ENCODE results near the gene RESP18.
A peak's percentile ranks its signal among the peaks of the same experiment; 100 is the strongest.
"Not testable (repeated sequence)": the region's sequence is repeated elsewhere in the genome, so short reads cannot be mapped to it uniquely, and the experiment has no call there.

The RESP18 gene

GRCh38 chr2:219290381-219291171 is 42.0 kb downstream of the RESP18 start:
- in situ Hi-C loops (cut with MboI; ENCODE audit: low pct_unique_long_range_greater_than_20kb, low sequenced_read_pairs, unreplicated experiment): loop anchor here (10.0 kb wide), 1 partner anchor 116 kb away; the partner anchor contains the start of genes CNPPD1, RETREG2 and SLC23A3
- no peak for DNase-seq (ENCODE audit: low spot score)
- no peak for TF ChIP-seq CTCF (IDR thresholded peaks at IDR 0.05; ENCODE audit: extremely low read depth, insufficient read depth, missing control alignments)

- in situ Hi-C loops (cut with MboI; ENCODE audit: low pct_unique_long_range_greater_than_20kb, low sequenced_read_pairs, unreplicated experiment): loop anchor here (10.0 kb wide), 1 partner anchor 115 kb away; the partner anchor contains the start of genes CNPPD1, RETREG2 and SLC23A3
- no peak for TF ChIP-seq CTCF (IDR thresholded peaks at IDR 0.05; ENCODE audit: extremely low read depth, insufficient read depth, missing control alignments)
- DNase-seq (ENCODE audit: low spot score): peak; percentile 15
Measured at GRCh38 chr2:219289537-219290361, 42.8 kb downstream of the RESP18 start.

- in situ Hi-C loops (cut with MboI; ENCODE audit: low pct_unique_long_range_greater_than_20kb, low sequenced_read_pairs, unreplicated experiment): no loop called here
- no peak for TF ChIP-seq CTCF (IDR thresholded peaks at IDR 0.05; ENCODE audit: extremely low read depth, insufficient read depth, missing control alignments)
- no peak for DNase-seq (ENCODE audit: low spot score)
Measured at GRCh38 chr2:219289195-219289536, 43.4 kb downstream of the RESP18 start.

- no peak for TF ChIP-seq CTCF (IDR thresholded peaks at IDR 0.05; ENCODE audit: extremely low read depth, insufficient read depth, missing control alignments)
- peak; percentile 12 for DNase-seq (ENCODE audit: low spot score)
- in situ Hi-C loops (cut with MboI; ENCODE audit: low pct_unique_long_range_greater_than_20kb, low sequenced_read_pairs, unreplicated experiment): no loop called here
Measured at GRCh38 chr2:219287580-219288265, 44.8 kb downstream of the RESP18 start.

GRCh38 chr2:219287116-219287440 is 45.5 kb downstream of the RESP18 start:
- DNase-seq (ENCODE audit: low spot score); in situ Hi-C loops (cut with MboI; ENCODE audit: low pct_unique_long_range_greater_than_20kb, low sequenced_read_pairs, unreplicated experiment): not testable (repeated sequence)

GRCh38 chr2:219286436-219287115 is 46.0 kb downstream of the RESP18 start:
- in situ Hi-C loops (cut with MboI; ENCODE audit: low pct_unique_long_range_greater_than_20kb, low sequenced_read_pairs, unreplicated experiment): no loop called here
- DNase-seq (ENCODE audit: low spot score): peak; percentile 29
- no peak for TF ChIP-seq CTCF (IDR thresholded peaks at IDR 0.05; ENCODE audit: extremely low read depth, insufficient read depth, missing control alignments)
